Measurements from ENCODE around the gene CDH4.

Gene CDH4

DNA sequence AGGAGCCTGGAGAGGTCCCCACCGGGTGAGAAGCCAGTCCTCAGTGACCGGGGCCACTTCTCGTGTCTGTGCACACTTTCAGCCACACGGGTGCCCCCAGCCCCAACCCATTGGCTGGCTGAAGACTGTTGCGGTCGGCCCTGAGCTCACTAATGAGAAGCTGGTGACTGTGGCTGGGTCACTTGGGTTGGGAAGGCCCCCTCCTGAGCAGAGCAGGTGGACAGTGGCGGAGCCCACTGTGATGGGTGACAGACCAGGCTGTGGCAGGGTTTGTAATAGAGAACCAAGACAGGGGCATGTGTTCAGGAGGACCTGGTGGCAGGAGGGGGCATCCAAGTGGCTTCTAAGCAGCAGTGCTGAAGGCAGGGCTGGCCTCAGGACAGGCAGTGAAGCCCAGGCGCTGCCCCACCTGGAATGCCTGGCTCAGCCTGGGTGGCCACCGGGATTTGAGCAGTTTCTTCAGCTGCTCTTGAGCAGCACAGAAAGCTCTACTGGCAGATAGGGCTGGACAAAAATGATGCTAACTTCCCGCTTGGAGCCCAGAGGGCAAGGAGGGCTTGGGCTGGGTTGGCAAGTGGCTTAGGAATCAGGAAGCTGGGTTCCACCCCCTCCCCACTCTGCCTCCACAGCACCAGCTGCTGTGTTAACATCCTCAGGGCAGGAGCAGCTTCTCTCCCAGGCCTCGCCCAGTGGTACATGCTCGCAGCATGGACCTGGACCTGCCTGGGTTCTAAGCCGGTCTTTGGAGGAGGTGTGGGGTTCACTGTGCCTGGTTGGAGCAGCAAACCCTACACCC, 256.4 kb downstream of the CDH4 start:
- Histone ChIP-seq H3K9me3 (ENCODE audit: control insufficient read depth, insufficient read depth, low read depth, low read length) (no peaks in the 10 kb centered on the region), H3K36me3 (ENCODE audit: control insufficient read depth in 2 of 2, insufficient read depth in 1 of 2, low read length in 2 of 2) (no peaks in the 10 kb centered on the region), H3K27ac (ENCODE audit: extremely low read depth, low read depth, low read length) (no peak overlapping the region), H3K4me1 (ENCODE audit: control insufficient read depth, insufficient read depth, low read length) (no peaks in the 10 kb centered on the region), H3K4me3 (ENCODE audit: low read depth, low read length) (no peak overlapping the region)
- POLR2A ChIA-PET: no interaction called here
- TF ChIP-seq GLIS1 (tag by site-specific recombination; IDR thresholded peaks at IDR 0.05) (0 out of 2 replicates have a peak, but pooled peaks have one; percentile 1), ZNF16 (tag by site-specific recombination; IDR thresholded peaks at IDR 0.05; ENCODE audit: low read depth) (no peak), ZBTB8A (tag by site-specific recombination; IDR thresholded peaks at IDR 0.05) (no peak)
- CTCF ChIA-PET: no interaction called here

DNA sequence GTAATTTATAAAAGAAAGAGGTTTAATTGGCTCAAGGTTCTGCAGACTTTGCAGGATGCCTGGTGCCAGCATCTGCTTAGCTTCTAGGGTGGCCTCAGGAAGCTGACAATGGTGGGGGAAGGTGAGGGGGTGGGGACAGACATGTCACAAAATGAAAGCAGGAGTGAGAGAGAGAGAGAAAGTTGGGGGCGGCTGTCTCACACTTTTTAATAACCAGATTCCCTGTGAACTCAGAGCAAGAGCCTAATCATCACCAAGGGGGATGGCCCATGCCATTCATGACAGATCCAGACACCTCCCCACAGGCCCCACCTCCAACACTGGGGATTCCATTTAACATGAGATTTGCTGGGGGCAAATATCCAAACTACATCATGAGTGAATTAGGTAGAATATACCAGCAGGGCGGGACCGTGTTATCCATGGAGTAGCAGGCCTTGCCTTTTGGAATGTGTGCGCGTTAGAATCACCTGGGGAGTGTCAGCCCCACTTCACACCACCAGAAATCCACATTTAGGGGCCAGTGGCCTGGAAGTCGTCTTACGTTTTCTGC, 258.8 kb downstream of the CDH4 start:
- Histone ChIP-seq H3K4me3 (ENCODE audit: low read depth, low read length) (no peak overlapping the region), H3K4me1 (ENCODE audit: control insufficient read depth, insufficient read depth, low read length) (no peaks in the 10 kb centered on the region), H3K36me3 (ENCODE audit: control insufficient read depth in 2 of 2, insufficient read depth in 1 of 2, low read length in 2 of 2) (no peaks in the 10 kb centered on the region), H3K27ac (ENCODE audit: extremely low read depth, low read depth, low read length) (no peak overlapping the region), H3K9me3 (ENCODE audit: control insufficient read depth, insufficient read depth, low read depth, low read length) (no peaks in the 10 kb centered on the region)
- ChIA-PET CTCF (interaction anchor here (0.6 kb wide), 1 partner anchor 256 kb away, joined by 3 read pairs; no protein-coding TSS in a partner anchor), POLR2A (no interaction called here)
- no peak for TF ChIP-seq ZNF521 (tag by site-specific recombination; IDR thresholded peaks at IDR 0.05)
- TF ChIP-seq, protein P1, sequence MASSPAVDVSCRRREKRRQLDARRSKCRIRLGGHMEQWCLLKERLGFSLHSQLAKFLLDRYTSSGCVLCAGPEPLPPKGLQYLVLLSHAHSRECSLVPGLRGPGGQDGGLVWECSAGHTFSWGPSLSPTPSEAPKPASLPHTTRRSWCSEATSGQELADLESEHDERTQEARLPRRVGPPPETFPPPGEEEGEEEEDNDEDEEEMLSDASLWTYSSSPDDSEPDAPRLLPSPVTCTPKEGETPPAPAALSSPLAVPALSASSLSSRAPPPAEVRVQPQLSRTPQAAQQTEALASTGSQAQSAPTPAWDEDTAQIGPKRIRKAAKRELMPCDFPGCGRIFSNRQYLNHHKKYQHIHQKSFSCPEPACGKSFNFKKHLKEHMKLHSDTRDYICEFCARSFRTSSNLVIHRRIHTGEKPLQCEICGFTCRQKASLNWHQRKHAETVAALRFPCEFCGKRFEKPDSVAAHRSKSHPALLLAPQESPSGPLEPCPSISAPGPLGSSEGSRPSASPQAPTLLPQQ (tag by site-specific recombination; IDR thresholded peaks at IDR 0.05): no peak
- TF ChIP-seq ZNF596 (tag by site-specific recombination; IDR thresholded peaks at IDR 0.05): no peak
- TF ChIP-seq, protein P2, sequence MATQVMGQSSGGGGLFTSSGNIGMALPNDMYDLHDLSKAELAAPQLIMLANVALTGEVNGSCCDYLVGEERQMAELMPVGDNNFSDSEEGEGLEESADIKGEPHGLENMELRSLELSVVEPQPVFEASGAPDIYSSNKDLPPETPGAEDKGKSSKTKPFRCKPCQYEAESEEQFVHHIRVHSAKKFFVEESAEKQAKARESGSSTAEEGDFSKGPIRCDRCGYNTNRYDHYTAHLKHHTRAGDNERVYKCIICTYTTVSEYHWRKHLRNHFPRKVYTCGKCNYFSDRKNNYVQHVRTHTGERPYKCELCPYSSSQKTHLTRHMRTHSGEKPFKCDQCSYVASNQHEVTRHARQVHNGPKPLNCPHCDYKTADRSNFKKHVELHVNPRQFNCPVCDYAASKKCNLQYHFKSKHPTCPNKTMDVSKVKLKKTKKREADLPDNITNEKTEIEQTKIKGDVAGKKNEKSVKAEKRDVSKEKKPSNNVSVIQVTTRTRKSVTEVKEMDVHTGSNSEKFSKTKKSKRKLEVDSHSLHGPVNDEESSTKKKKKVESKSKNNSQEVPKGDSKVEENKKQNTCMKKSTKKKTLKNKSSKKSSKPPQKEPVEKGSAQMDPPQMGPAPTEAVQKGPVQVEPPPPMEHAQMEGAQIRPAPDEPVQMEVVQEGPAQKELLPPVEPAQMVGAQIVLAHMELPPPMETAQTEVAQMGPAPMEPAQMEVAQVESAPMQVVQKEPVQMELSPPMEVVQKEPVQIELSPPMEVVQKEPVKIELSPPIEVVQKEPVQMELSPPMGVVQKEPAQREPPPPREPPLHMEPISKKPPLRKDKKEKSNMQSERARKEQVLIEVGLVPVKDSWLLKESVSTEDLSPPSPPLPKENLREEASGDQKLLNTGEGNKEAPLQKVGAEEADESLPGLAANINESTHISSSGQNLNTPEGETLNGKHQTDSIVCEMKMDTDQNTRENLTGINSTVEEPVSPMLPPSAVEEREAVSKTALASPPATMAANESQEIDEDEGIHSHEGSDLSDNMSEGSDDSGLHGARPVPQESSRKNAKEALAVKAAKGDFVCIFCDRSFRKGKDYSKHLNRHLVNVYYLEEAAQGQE (tag by site-specific recombination; IDR thresholded peaks at IDR 0.05): no peak

DNA sequence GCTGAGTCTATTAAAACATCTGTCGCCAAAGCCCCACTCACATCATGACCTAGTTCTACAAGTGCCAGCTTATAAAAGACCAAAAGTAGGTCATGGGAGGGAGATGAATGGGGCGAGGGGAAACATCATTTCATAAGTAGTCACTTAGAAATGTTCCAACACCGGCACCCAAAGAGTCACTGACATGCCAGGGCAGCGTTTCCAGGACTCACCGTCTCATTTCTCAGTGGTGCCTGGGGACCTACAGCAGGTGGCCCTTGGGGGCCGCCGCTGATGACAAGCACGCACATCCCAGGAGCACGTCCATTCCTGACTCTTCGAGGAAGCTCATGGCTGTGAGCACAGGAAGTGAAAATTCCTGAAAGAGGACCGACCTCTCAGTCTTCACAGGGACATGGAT, 260.4 kb downstream of the CDH4 start:
- H3K36me3 ChIP-seq (ENCODE audit: control insufficient read depth in 2 of 2, insufficient read depth in 1 of 2, low read length in 2 of 2): no peaks in the 10 kb centered on the region
- CTCF ChIA-PET: no interaction called here
- H3K4me3 ChIP-seq (ENCODE audit: low read depth, low read length): no peak overlapping the region
- no peak for TF ChIP-seq KLF10 (tag by site-specific recombination; IDR thresholded peaks at IDR 0.05)
- POLR2A ChIA-PET: no interaction called here
- H3K9me3 ChIP-seq (ENCODE audit: control insufficient read depth, insufficient read depth, low read depth, low read length): no peaks in the 10 kb centered on the region
- no peaks in the 10 kb centered on the region for H3K4me1 ChIP-seq (ENCODE audit: control insufficient read depth, insufficient read depth, low read length)
- H3K27ac ChIP-seq (ENCODE audit: extremely low read depth, low read depth, low read length): no peak overlapping the region

DNA sequence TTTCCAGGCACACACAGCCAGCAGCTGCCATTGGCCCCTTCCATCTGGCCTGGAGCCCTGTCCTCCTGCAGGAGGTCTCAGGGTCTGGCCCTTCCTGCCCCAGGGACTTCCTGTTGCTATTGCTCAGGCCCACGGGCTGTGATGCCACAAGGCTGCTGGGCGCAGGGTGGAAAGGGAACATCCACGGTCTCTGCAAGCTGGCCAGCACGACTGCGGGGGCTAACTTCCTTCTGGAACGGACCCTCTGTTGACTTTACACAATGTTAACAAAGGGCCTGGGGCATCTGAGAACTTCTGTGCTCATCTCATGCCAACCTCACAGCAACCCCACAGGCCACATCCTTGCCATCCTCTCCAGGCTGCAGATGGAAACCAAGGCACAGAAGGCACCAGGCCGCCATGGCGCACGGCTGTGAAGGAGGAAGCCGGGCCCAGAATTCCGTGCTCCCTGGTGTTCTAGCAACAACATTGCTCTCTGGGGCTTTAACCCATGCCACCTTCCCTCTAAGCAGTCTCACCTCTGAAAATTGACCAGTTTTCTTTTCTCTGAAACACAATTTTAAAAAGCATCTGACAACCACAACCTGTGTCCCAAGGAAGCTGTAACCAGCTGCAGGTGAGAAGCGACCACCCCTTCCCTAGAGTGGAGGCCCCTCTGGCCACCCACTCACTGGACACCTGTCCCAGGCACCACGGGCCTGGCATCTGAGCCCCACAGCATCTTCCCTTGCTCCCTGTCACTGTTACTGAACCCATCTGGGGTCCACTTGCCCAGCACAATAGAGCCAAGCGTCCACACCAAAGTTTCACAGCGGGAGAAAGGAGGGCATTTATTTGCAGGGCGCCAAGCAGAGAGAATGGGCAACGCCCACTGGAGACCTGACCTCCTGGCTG, 261.3 kb downstream of the CDH4 start:
- POLR2A ChIA-PET: no interaction called here
- no peaks in the 10 kb centered on the region for H3K9me3 ChIP-seq (ENCODE audit: control insufficient read depth, insufficient read depth, low read depth, low read length)
- CTCF ChIA-PET: interaction anchor here (0.6 kb wide), 1 partner anchor 284 kb away, joined by 3 read pairs; no protein-coding TSS in a partner anchor
- TF ChIP-seq HOXD13 (CRISPR knock-in tag; IDR thresholded peaks at IDR 0.05; ENCODE audit: borderline replicate concordance) (no peak), ZNF530 (tag by site-specific recombination; IDR thresholded peaks at IDR 0.05; ENCODE audit: low read depth) (no peak), KLF1 (tag by site-specific recombination; IDR thresholded peaks at IDR 0.05) (no peak), ZSCAN16 (tag by site-specific recombination; IDR thresholded peaks at IDR 0.05) (no peak)
- TF ChIP-seq, protein P3, sequence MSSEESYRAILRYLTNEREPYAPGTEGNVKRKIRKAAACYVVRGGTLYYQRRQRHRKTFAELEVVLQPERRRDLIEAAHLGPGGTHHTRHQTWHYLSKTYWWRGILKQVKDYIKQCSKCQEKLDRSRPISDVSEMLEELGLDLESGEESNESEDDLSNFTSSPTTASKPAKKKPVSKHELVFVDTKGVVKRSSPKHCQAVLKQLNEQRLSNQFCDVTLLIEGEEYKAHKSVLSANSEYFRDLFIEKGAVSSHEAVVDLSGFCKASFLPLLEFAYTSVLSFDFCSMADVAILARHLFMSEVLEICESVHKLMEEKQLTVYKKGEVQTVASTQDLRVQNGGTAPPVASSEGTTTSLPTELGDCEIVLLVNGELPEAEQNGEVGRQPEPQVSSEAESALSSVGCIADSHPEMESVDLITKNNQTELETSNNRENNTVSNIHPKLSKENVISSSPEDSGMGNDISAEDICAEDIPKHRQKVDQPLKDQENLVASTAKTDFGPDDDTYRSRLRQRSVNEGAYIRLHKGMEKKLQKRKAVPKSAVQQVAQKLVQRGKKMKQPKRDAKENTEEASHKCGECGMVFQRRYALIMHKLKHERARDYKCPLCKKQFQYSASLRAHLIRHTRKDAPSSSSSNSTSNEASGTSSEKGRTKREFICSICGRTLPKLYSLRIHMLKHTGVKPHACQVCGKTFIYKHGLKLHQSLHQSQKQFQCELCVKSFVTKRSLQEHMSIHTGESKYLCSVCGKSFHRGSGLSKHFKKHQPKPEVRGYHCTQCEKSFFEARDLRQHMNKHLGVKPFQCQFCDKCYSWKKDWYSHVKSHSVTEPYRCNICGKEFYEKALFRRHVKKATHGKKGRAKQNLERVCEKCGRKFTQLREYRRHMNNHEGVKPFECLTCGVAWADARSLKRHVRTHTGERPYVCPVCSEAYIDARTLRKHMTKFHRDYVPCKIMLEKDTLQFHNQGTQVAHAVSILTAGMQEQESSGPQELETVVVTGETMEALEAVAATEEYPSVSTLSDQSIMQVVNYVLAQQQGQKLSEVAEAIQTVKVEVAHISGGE (tag by site-specific recombination; conservative IDR thresholded peaks at IDR 0.05; ENCODE audit: low read depth): no peak
- TF ChIP-seq, protein P4, sequence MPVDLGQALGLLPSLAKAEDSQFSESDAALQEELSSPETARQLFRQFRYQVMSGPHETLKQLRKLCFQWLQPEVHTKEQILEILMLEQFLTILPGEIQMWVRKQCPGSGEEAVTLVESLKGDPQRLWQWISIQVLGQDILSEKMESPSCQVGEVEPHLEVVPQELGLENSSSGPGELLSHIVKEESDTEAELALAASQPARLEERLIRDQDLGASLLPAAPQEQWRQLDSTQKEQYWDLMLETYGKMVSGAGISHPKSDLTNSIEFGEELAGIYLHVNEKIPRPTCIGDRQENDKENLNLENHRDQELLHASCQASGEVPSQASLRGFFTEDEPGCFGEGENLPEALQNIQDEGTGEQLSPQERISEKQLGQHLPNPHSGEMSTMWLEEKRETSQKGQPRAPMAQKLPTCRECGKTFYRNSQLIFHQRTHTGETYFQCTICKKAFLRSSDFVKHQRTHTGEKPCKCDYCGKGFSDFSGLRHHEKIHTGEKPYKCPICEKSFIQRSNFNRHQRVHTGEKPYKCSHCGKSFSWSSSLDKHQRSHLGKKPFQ (tag by site-specific recombination; IDR thresholded peaks at IDR 0.05): no peak

More for the DNA sequence above, 261.3 kb downstream of the CDH4 start:
- H3K4me1 ChIP-seq (ENCODE audit: control insufficient read depth, insufficient read depth, low read length): no peaks in the 10 kb centered on the region
- H3K4me3 ChIP-seq (ENCODE audit: low read depth, low read length): no peak overlapping the region
- no peak overlapping the region for H3K27ac ChIP-seq (ENCODE audit: extremely low read depth, low read depth, low read length)
- H3K36me3 ChIP-seq (ENCODE audit: control insufficient read depth in 2 of 2, insufficient read depth in 1 of 2, low read length in 2 of 2): no peaks in the 10 kb centered on the region
